IMR-90 (cell line): ENCODE measurements around the gene PKHD1. TPM values are rescaled to one million over a fixed set of nuclear protein-coding genes. Genes with fewer than 3 reads are reported as not detected.

Experiments used
- ATAC-seq: fragments of 200-7000 bp; cut with Tn5 transposase; 2 replicates; pipeline ENCODE4 v1.9.1; 2020; ENCODE audit warnings: low read depth, mild to moderate bottlenecking, moderate library complexity
- BruUV-seq: library from RNA; stranded (reverse); fragments of 400-500 nt; replicated peaks from 2 replicates; lab custom pipeline; 2021; lab: Mats Ljungman, UMichigan
- CTCF ChIA-PET: fragments of 300-600 bp; formaldehyde crosslinking; extraction: SDS; loops from one replicate; lab custom pipeline; 2021; ENCODE audit warnings: antibody characterized with exemption; lab: Yijun Ruan, JAX
- POLR2A ChIA-PET: fragments of 300-600 bp; sonication (Branson Sonifier 250); formaldehyde crosslinking; loops from one replicate; lab custom pipeline; 2022; ENCODE audit warnings: antibody characterized with exemption; ENCODE audit not compliant: unreplicated experiment; lab: Charles Lee
- DNase-seq: peaks from one replicate; pipeline ENCODE4 v3.0.0; 2013
- H2AFZ ChIP-seq: replicated peaks from 2 replicates; pipeline ENCODE3; 2013; ENCODE audit warnings: low read length, mild to moderate bottlenecking; ENCODE audit not compliant: poor library complexity
- H2AK5ac ChIP-seq: 2 replicates; pipeline ENCODE4 v1.6.1; 2013; ENCODE audit warnings: low read depth, low read length, inconsistent platforms
- H2AK9ac ChIP-seq: replicated peaks from 2 replicates; pipeline ENCODE3; 2013; ENCODE audit warnings: mild to moderate bottlenecking, low read depth, low read length, moderate library complexity; ENCODE audit not compliant: poor library complexity
- H2BK120ac ChIP-seq: 2 replicates; pipeline ENCODE4 v1.6.1; 2013; ENCODE audit warnings: low read depth, low read length, inconsistent platforms
- H2BK15ac ChIP-seq: 3 replicates; pipeline ENCODE4 v1.6.1; 2013; ENCODE audit warnings: low read depth, low read length, inconsistent platforms
- H2BK20ac ChIP-seq: 2 replicates; pipeline ENCODE4 v1.6.1; 2013; ENCODE audit warnings: low read depth, mild to moderate bottlenecking, inconsistent platforms, low read length, moderate library complexity
- H2BK5ac ChIP-seq: 2 replicates; pipeline ENCODE4 v1.6.1; 2013; ENCODE audit warnings: mild to moderate bottlenecking, low read depth, low read length, inconsistent platforms; ENCODE audit not compliant: poor library complexity, severe bottlenecking
- H3K14ac ChIP-seq: replicated peaks from 2 replicates; pipeline ENCODE4 v1.6.1; 2013; ENCODE audit warnings: low read depth, low read length, inconsistent platforms
- H3K18ac ChIP-seq: 2 replicates; pipeline ENCODE4 v1.6.1; 2013; ENCODE audit warnings: low read depth, low read length, control low read depth
- H3K23ac ChIP-seq: 2 replicates; pipeline ENCODE4 v1.6.1; 2013; ENCODE audit warnings: low read depth, low read length, inconsistent platforms
- H3K27ac ChIP-seq: 2 replicates; pipeline ENCODE4 v1.5.1; 2013; ENCODE audit warnings: mild to moderate bottlenecking, control low read depth, low read length; ENCODE audit not compliant: insufficient read depth
- H3K27me3 ChIP-seq: 2 replicates; pipeline ENCODE4 v1.6.1; 2013; ENCODE audit warnings: low read length; ENCODE audit not compliant: control insufficient read depth, insufficient read depth
- H3K36me3 ChIP-seq: 2 replicates; pipeline ENCODE4 v1.6.1; 2013; ENCODE audit warnings: low read length, mixed read lengths; ENCODE audit not compliant: control insufficient read depth, insufficient read depth
- H3K4ac ChIP-seq: 2 replicates; pipeline ENCODE4 v1.6.1; 2013; ENCODE audit warnings: low read depth, low read length, inconsistent platforms
- H3K4me1 ChIP-seq: 2 replicates; pipeline ENCODE4 v1.6.1; 2013; ENCODE audit warnings: low read length, mixed read lengths; ENCODE audit not compliant: control insufficient read depth, insufficient read depth
- H3K4me2 ChIP-seq: 2 replicates; pipeline ENCODE4 v1.6.1; 2013; ENCODE audit warnings: low read depth, mild to moderate bottlenecking, control low read depth, low read length, moderate library complexity
- H3K4me3 ChIP-seq: 2 replicates; pipeline ENCODE4 v1.5.1; 2013; ENCODE audit warnings: low read depth, mild to moderate bottlenecking, control low read depth, low read length, moderate library complexity; ENCODE audit not compliant: insufficient read depth
- H3K56ac ChIP-seq: 2 replicates; pipeline ENCODE4 v1.6.1; 2013; ENCODE audit warnings: low read length, inconsistent platforms; ENCODE audit not compliant: insufficient read depth; ENCODE audit errors: extremely low read depth
- H3K79me1 ChIP-seq, 2 experiments: 2 replicates each; pipeline ENCODE4 v1.6.1; 2013; ENCODE audit warnings: low read length in 2 of 2, inconsistent platforms in 1 of 2, low read depth in 1 of 2
- H3K9ac ChIP-seq: 2 replicates; pipeline ENCODE4 v1.6.1; 2013; ENCODE audit warnings: low read depth, low read length, control low read depth
- H3K9me1 ChIP-seq: 2 replicates; pipeline ENCODE4 v1.6.1; 2013; ENCODE audit warnings: low read length, inconsistent platforms; ENCODE audit not compliant: insufficient read depth
- H3K9me3 ChIP-seq: 2 replicates; pipeline ENCODE4 v1.6.1; 2013; ENCODE audit warnings: low read length; ENCODE audit not compliant: control insufficient read depth, insufficient read depth
- H4K20me1 ChIP-seq: 2 replicates; pipeline ENCODE4 v1.6.1; 2013; ENCODE audit warnings: low read length, inconsistent platforms; ENCODE audit not compliant: insufficient read depth
- H4K5ac ChIP-seq: 2 replicates; pipeline ENCODE4 v1.6.1; 2013; ENCODE audit warnings: mild to moderate bottlenecking, low read depth, low read length, control low read depth
- H4K8ac ChIP-seq, 2 experiments: 2 replicates each; pipeline ENCODE4 v1.6.1; 2013; ENCODE audit warnings: low read depth in 2 of 2, low read length in 2 of 2, control low read depth in 1 of 2, inconsistent platforms in 1 of 2
- H4K91ac ChIP-seq: 2 replicates; pipeline ENCODE4 v1.6.1; 2013; ENCODE audit warnings: low read depth, low read length, inconsistent platforms; ENCODE audit not compliant: insufficient read depth
- BHLHE40 ChIP-seq: fragments of 150-350 bp; IDR thresholded peaks from 2 replicates; pipeline ENCODE4 v1.6.1; 2016; ENCODE audit warnings: mild to moderate bottlenecking, low read depth, low read length
- CEBPB ChIP-seq: IDR thresholded peaks from 2 replicates; pipeline ENCODE4 v1.6.1; 2012; ENCODE audit warnings: low read depth, low read length, improper control_type of control experiment
- CHD1 ChIP-seq: IDR thresholded peaks from 2 replicates; pipeline ENCODE4 v1.6.1; 2012; ENCODE audit warnings: low read depth, low read length, improper control_type of control experiment
- CTCF ChIP-seq: conservative IDR thresholded peaks from 2 replicates; pipeline ENCODE4 v1.5.1; 2012; ENCODE audit warnings: mild to moderate bottlenecking, low read depth, low read length, improper control_type of control experiment
- ELK1 ChIP-seq: fragments of 150-350 bp; IDR thresholded peaks from 2 replicates; pipeline ENCODE4 v1.6.1; 2016; ENCODE audit warnings: low read depth, mild to moderate bottlenecking, low read length, moderate library complexity, borderline replicate concordance
- FOS ChIP-seq: fragments of 150-350 bp; IDR thresholded peaks from 2 replicates; pipeline ENCODE4 v1.6.1; 2016; ENCODE audit warnings: low read depth, low read length
- MAFK ChIP-seq: IDR thresholded peaks from 2 replicates; pipeline ENCODE4 v1.6.1; 2012; ENCODE audit warnings: low read depth, low read length, improper control_type of control experiment
- MXI1 ChIP-seq: IDR thresholded peaks from 2 replicates; pipeline ENCODE4 v1.6.1; 2012; ENCODE audit warnings: low read depth, mild to moderate bottlenecking, low read length, moderate library complexity, borderline replicate concordance
- NFE2L2 ChIP-seq: fragments of 150-350 bp; IDR thresholded peaks from 2 replicates; pipeline ENCODE4 v1.6.1; 2016; ENCODE audit warnings: low read depth, mild to moderate bottlenecking, low read length
- POLR2A ChIP-seq: IDR thresholded peaks from 2 replicates; pipeline ENCODE4 v1.6.1; 2012; ENCODE audit warnings: mild to moderate bottlenecking, low read depth, low read length
- RAD21 ChIP-seq: IDR thresholded peaks from 2 replicates; pipeline ENCODE4 v1.6.1; 2012; ENCODE audit warnings: low read length, improper control_type of control experiment
- RCOR1 ChIP-seq: IDR thresholded peaks from 2 replicates; pipeline ENCODE4 v1.6.1; 2012; ENCODE audit warnings: mild to moderate bottlenecking, low read length, improper control_type of control experiment; ENCODE audit not compliant: insufficient replicate concordance
- RFX5 ChIP-seq: IDR thresholded peaks from 2 replicates; pipeline ENCODE4 v1.8.0; 2012; ENCODE audit warnings: low read depth, mild to moderate bottlenecking, low read length, moderate library complexity
- SMC3 ChIP-seq: fragments of 150-350 bp; IDR thresholded peaks from 2 replicates; pipeline ENCODE4 v1.6.1; 2016; ENCODE audit warnings: low read depth, mild to moderate bottlenecking, antibody characterized with exemption, low read length, moderate library complexity
- USF2 ChIP-seq: fragments of 150-350 bp; IDR thresholded peaks from 2 replicates; pipeline ENCODE4 v1.6.1; 2017; ENCODE audit warnings: mild to moderate bottlenecking, antibody characterized with exemption, low read length, low read depth
- dilution Hi-C: fragments of 300-500 bp; cut with HindIII; formaldehyde crosslinking; loops from one replicate; pipeline ENCODE4 v1.14.3; 2018; ENCODE audit warnings: low sequenced_read_pairs; ENCODE audit not compliant: unreplicated experiment
- in situ Hi-C: fragments of 300-500 bp; cut with MboI; formaldehyde crosslinking; loops from 3 replicates; pipeline ENCODE4 v1.14.3; 2019; ENCODE audit warnings: low sequenced_read_pairs, inconsistent platforms, mixed read lengths
- intact Hi-C: fragments of 100-400 bp; cut with micrococcal nuclease; formaldehyde crosslinking; loops from 2 replicates; pipeline ENCODE4 v1.10.0; 2022
- polyA plus RNA-seq, 3 experiments: library from polyadenylated mRNA; depleted of rRNA; stranded (reverse); fragments of >200 nt; gene quantifications; 2 replicates each; pipeline ENCODE4 v1.2.3, GENCODE V29; 2012; ENCODE audit warnings: low replicate concordance in 1 of 3
- total RNA-seq: library from RNA; depleted of rRNA; stranded (reverse); fragments of >200 nt; gene quantifications from 2 replicates; pipeline ENCODE4 v1.2.3, GENCODE V29; 2012

Gene PKHD1
- total and polyA plus RNA-seq, 2 of the 4 experiments (the other 2 are of a cell fraction), result not detected

GRCh38 chr6:52065621-52066020, 21.8 kb downstream of the PKHD1 start:
- H4K8ac ChIP-seq, result no peak overlapping the region
- H2AFZ ChIP-seq, result no peak overlapping the region
- no peak overlapping the region for H3K23ac ChIP-seq
- ATAC-seq (no peak), DNase-seq (no peak)
- no peak overlapping the region for H4K91ac ChIP-seq
- no peaks in the 10 kb centered on the region for H3K4me1 ChIP-seq
- dilution Hi-C loops, result no loop called here
- H3K9me1 ChIP-seq, result no peaks in the 10 kb centered on the region
- no peak overlapping the region for H3K18ac ChIP-seq
- H3K9ac ChIP-seq, result no peak overlapping the region
- no peak overlapping the region for H3K14ac ChIP-seq
- H3K27ac ChIP-seq, result no peak overlapping the region
- ChIA-PET CTCF (interaction anchor here (0.6 kb wide), 1 partner anchor 106 kb away, joined by 3 read pairs; no protein-coding TSS in a partner anchor), POLR2A (interaction anchor here (0.6 kb wide), 1 partner anchor 1649 kb away, joined by 3 read pairs; no protein-coding TSS in a partner anchor)
- H2BK20ac ChIP-seq, result no peak overlapping the region
- TF ChIP-seq ELK1 (no peak), FOS (no peak), NFE2L2 (no peak), POLR2A (no peak), RAD21 (no peak), RCOR1 (no peak), USF2 (no peak), BHLHE40 (no peak), CTCF (no peak), RFX5 (no peak), CEBPB (no peak), CHD1 (no peak), SMC3 (no peak), MXI1 (no peak), MAFK (no peak)
- no peaks in the 10 kb centered on the region for H3K79me1 ChIP-seq
- no peak overlapping the region for H3K4me2 ChIP-seq
- no peak overlapping the region for H2BK120ac ChIP-seq
- no peak overlapping the region for H2BK15ac ChIP-seq
- H3K4ac ChIP-seq, result no peak overlapping the region
- H3K4me3 ChIP-seq, result no peak overlapping the region
- no peak overlapping the region for H2AK9ac ChIP-seq
- H3K56ac ChIP-seq, result no peak overlapping the region
- BruUV-seq, result no TSS peak
- H3K27me3 ChIP-seq, result no peaks in the 10 kb centered on the region
- no peak overlapping the region for H4K5ac ChIP-seq
- intact Hi-C loops, result no loop called here
- no peak overlapping the region for H2BK5ac ChIP-seq
- H3K9me3 ChIP-seq, result no peaks in the 10 kb centered on the region
- in situ Hi-C loops, result no loop called here
- H4K20me1 ChIP-seq, result no peaks in the 10 kb centered on the region
- no peaks in the 10 kb centered on the region for H3K36me3 ChIP-seq
- no peak overlapping the region for H2AK5ac ChIP-seq
